Activated CD4-positive, alpha-beta T cell treated with anti-CD3 and anti-CD28 coated beads for 24 hours (primary cell): ENCODE data around the gene RNU6-7.

Source experiments
- DNase-seq, 2 donors: peaks; one replicate each; pipeline ENCODE4 v3.0.0-alpha.2; 2020; ENCODE audit warnings: low read depth in 2 of 2

RNU6-7 gene

GRCh38 chr14:32201816-32202490, at the start of gene RNU6-7:
Gene RNU6-7, plus strand, starts transcription at chr14:32202045.
- peak in 1 of 2 donors; percentile 14 for DNase-seq

GRCh38 chr14:32166029-32166428, 35.8 kb upstream of the RNU6-7 start:
- DNase-seq, result no peak

DNA sequence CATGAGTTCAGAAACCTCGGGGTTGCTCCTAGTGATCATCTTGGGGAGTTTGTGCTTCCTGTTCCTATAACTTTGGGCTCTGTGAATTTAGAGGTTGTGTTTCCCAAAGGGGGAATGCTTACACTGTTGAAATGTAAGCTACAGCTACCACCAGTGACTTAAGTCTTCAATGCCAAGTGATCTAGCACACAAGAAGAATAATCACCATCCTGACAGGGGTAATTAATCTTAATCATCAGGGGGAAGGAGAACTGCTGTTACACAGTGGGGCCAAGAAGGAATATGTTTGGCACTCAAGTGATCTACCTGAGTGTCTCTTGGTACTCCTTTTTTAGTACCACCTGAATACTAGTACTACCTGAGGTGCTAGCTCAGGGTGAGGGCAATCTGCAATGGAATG, 34.9 kb upstream of the RNU6-7 start:
- DNase-seq, result no peak

DNA sequence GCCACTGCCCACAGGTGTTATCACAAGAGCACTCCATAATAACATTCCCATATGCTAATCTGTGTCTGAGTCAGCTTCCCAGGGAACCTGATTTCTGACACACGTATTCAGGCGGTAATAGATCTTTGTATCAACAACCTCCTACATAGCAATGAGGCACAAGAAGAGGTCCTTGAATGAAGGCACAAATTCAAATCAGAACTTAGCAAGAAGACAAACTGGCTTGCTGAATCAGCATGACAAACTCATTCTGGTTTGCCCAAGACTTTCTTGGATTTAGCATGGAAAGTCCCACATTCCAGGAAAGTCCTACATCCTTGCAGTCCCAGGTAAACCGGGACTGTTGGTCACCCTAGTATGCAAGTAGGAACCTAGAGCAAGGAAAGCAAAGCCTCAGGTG, 33.9 kb upstream of the RNU6-7 start:
- no peak for DNase-seq

- DNase-seq, result no peak
Measured at GRCh38 chr14:32169191-32169590, 32.7 kb upstream of the RNU6-7 start.

- DNase-seq, result no peak
Measured at GRCh38 chr14:32171469-32171868, 30.4 kb upstream of the RNU6-7 start.

DNA sequence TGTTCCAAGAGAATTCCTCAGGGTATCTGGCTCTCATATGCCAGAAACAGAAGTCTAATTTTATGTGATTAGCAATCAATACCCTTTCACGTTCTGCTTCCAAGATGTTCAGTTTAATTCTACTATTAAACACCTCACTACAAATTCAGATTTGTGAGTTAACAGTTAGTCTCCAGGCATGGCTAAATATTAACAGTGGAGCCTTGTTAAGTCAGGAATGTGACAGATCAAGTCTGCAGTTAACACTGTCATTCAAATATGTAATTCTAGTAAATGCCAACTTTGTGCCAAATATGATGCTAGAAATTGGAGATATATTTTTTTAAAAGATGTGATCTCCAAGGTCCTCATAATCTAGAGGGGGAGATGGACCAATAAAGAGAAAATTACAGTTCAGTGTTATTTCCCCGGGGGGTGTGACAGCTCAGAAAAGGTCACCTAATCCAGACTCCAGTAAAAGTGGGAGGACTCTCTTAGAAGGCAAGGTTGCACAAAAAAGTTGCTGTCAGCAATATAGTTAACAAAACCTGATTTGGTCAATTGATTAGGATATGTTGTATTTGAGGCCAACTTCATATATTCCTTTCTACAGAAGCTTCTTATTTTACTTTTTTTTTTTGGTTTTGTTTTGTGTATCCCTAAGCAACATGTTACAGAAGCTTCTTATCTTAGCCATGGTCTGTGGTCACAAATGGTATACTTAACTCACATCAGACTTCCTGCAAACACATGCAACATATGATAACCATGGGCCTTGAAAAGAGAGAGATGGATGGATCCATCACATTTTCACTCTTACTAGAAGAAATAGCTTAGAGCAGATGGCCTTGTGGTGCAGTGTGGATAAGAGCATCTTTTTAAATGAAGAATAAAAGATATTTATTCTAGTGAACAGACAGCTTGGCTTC, 18.4 kb upstream of the RNU6-7 start:
- no peak for DNase-seq

DNA sequence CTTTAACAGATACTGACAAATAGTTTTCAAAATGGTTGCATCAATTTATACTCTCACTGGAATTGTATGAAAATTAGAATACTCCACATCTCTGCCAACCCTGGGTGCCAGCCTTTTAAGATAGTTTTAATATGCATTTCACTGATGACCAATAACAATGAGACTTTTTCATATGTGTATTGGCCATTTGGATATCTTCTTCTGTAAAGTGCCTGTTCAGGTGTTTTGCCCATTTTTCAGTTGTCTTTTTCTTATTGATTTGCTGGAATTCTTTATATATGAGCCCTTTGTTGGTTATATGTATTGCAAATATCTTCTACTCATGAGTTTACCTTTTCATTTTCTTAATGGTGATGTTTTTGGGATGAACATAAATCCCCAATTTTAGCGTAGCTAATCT, 16.7 kb upstream of the RNU6-7 start:
- no peak for DNase-seq

DNA sequence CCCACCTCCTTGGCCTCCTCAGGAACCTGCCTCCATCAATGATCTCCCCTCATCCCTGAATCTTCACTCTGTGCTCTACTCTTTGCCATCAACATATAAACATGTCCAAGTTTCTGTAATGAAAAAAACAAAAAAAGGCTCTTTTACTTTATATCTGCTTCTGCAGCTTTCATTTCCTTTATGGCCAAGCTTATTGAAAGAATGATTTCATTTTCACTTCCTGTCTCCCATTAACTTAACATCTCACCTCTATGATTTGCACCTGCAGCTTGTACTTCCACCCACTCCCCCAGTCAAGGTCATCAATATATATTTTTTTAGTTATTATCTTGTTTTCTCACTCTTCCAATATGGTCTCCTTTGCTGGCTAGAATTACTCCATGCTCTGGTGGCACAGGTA, 15.6 kb upstream of the RNU6-7 start:
- no peak for DNase-seq

DNA sequence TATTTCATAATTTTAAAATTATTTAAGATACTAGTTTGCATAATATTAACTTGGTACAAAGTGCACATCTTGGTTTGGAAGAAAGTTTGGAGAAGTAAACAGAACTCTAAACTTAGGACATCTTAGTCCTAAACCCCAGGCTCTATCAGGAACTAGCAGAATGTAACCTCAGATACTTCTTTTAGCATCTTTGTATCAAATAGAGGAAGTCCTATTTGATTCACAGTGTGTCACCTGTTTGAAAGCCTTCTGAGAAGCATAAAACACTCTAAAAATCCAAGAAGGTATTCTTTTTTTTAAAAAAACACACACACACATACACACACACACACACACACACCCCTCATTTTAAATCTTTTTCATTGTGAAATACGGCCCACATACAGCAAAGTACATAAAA, 12.0 kb upstream of the RNU6-7 start:
- DNase-seq, result no peak

GRCh38 chr14:32190673-32191072, 11.2 kb upstream of the RNU6-7 start:
- no peak for DNase-seq

GRCh38 chr14:32192712-32193373, 9.0 kb upstream of the RNU6-7 start:
- no peak for DNase-seq

DNA sequence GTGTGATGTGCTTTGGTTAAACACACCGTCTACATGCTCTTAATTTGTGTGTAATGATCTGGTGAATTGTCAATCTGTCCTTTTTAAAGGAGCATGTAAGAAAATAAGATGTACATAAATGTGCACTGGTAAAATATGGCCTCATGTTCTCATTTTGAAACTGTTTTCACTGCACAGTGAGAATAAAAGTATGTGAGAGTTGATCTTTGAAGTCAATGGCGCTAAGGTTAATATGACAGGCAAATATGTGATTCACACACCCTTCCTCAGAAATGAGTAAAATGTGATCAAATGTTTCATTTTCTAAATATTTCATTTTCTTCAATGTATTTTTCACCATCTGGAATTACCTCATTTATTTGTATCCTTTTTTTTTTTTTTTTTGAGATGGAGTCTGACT, 8.3 kb upstream of the RNU6-7 start:
- DNase-seq, result no peak

DNA sequence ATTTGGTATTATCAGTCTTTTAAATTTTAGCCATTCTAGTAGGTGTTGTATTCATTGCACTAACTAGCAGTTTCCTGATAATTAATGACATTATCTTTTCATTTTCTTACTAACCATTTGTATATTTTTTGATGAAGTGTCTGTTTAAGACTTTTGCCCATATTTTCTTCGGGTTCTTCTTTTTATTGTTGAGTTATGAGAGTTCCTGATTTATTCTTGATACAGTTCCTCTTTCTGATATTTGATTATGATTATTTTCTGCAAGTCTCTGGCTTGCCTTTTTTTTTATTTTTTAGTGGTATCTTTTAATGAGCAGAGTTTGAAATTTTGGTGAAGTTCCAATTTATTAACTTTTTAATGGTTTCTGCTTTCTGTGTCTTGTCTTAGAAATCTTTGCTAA, 6.2 kb upstream of the RNU6-7 start:
- no peak for DNase-seq

DNA sequence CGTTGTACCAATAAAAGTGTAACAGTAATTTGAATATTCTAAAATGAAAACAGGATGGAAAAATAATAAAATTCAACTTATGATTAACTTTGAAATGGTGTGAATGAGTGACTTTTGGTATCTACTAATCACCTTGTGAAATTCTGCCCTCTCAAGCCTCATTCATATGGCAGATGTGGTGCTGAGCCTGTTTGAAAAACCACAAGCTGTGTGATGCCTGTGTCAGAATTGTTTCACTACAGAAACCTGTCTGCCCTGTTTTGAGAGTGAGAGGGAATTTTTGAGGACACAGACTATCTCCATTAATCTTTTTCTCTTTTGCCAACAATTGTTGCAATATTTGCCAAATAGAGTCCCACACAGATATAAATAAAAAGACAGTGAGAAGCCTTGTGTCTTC, 3.9 kb upstream of the RNU6-7 start:
- DNase-seq, result no peak

DNA sequence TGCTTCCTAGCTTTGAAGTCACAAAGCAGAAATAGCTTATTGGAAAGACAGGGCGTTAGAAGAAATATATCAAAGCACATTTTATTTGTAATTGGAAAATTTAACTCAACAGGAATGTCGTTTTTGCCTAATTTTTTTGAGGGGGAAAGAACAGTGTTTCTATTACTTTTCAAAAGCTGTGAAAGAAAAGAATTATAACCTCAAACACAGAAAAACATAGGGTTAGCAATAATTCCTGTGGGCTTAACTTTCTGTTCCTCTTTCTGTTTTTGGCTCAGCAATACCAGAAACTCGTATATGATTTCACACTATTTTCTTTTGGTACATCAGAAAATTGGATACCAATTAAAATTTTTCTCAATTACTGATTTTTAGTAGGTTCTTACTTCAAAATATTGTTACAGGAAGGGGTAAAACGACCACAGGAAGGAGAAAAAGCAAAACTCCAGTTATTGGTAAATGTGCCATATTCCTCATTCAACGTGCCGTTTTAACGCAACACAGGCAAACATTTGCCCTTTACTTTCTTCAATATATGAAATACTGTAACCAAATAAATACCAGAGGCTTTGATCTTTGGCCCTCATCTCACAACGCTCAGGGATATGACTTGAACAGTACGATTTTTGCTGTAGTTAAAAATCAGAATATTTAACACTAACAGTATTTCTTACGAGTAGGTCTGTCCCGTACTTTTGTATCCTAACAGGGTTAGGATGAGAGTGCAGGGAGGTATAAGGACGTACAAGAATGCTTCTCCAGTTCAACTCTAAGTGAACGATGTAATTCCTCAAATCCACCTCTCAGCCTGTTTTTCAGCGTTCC, 1.3 kb upstream of the RNU6-7 start:
- DNase-seq, result no peak

DNA sequence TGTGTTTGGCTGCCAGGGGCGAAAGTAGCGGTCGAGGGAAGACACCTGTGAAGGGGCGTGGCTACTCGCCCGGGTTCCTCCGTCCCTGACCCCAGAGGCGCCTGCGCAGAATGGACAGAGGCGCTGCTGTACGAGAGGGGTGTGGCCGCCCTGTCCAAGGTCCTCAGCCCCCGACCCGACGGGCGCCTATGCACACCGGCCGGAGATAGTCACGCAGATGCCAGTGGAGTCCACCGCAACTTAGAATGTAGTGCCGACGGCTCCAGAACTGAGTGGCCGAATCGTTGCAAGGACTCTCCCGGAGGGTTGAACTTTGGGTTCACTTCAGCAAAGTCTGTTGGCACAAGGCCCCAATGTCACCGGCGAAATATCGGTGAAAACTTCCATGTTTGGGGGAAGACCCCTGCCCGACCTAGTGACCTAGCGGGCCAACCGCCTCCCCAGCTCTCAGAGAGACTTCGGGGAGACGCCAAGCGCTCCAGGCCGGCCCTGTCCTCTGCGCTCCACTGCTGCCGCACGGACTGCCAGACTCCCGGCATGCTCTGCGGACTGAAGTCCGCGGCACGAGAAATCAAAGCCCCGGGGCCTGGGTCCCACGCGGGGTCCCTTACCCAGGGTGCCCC, 541 bp upstream of the RNU6-7 start:
- DNase-seq, result peak; percentile 62 to 64

DNA sequence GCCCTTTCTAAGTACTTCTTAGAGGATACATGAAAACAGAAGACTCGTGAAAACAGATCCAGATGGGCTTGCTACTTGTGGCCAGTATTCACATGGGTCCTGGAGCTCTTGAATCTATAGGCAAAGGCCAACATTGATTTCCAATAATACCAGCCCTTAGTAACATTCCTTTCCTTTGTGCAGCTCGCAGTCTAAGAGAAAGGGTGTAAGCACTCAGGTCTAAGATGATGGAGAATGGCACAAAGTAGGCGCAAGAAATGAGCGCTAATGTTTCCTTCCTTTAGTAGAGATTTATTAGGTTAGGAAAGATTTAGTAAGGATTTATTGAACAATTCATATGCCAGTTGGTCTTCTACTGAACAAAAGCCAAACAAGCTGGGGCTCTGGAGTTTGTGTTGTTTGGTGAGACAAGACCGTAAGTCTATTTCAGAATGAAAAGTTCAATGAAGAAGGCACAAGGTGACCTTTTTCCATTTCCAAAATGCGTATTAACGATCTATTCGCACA, 699 bp downstream of the RNU6-7 start:
- DNase-seq, result no peak

GRCh38 chr14:32202998-32203882, 1.4 kb downstream of the RNU6-7 start, which contains the start of gene RNU6-8:
Gene RNU6-8, minus strand, starts transcription at chr14:32203269.
- peak; percentile 73 to 75 for DNase-seq

DNA sequence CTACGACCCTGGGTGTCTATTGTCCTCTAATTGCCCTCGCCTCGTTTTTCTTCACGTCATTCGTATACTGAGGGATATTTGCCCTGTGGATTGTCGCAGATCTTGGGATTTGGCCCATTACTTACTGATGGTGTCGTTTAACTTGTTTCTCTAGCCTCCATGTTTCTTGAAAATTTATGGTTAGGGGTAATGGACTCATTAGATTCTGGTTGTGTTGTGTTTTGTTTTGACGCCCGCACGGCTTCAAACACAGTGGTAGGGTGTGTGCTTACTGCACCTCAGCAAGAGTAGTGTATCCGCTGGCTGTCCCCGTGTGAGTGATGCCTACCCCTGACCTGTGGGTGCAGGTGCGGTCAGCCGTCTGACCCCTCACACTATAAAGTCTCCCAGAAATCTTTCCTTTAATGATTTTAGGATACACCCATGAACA, 2.1 kb downstream of the RNU6-7 start:
- DNase-seq, result no peak
